Right lobe of liver (tissue), 6 donors: ENCODE measurements around the gene CHRNG. TPM values are rescaled to one million over a fixed set of nuclear protein-coding genes. Genes with fewer than 3 reads are reported as not detected.

Experiments
- ATAC-seq, 4 donors: fragments of 200-7000 bp; cut with Tn5 transposase; one replicate each; pipeline ENCODE4 v1.9.1; 2020; ENCODE audit warnings: mild to moderate bottlenecking in 4 of 4, moderate library complexity in 4 of 4
- DNase-seq, 3 donors: peaks; one replicate each; pipeline ENCODE4 v3.0.0-alpha.2; 2020
- H3K27ac ChIP-seq, 3 donors: fragments of 200-600 bp; one replicate each; pipeline ENCODE4 v1.8.0; 2022
- H3K27me3 ChIP-seq, 2 donors: fragments of 200-600 bp; one replicate each; pipeline ENCODE4 v1.8.0; 2022
- H3K36me3 ChIP-seq, 4 donors: fragments of 200-600 bp; sonication (generic) in 1 of 4; one replicate each; pipeline versions ENCODE4 v1.5.1 to v1.8.0; 2017 to 2022; ENCODE audit warnings: control low read depth in 1 of 4
- H3K4me1 ChIP-seq, 4 donors: fragments of 200-600 bp; sonication (generic) in 1 of 4; one replicate each; pipeline versions ENCODE4 v1.5.1 to v1.8.0; 2017 to 2022; ENCODE audit warnings: control low read depth in 1 of 4
- H3K4me3 ChIP-seq, 3 donors: fragments of 200-600 bp; one replicate each; pipeline ENCODE4 v1.8.0; 2022
- H3K9me3 ChIP-seq, 4 donors: fragments of 200-600 bp; sonication (generic) in 1 of 4; one replicate each; pipeline versions ENCODE4 v1.5.1 to v1.8.0; 2017 to 2022; ENCODE audit warnings: control low read depth in 1 of 4
- POLR2A ChIP-seq: fragments of 450-650 bp; IDR thresholded peaks from one replicate; pipeline ENCODE4 v1.6.1; 2017; ENCODE audit warnings: antibody characterized with exemption, mild to moderate bottlenecking
- WGBS: methylation state at CpG from one replicate; pipeline ENCODE4 v1.1.6; 2018; ENCODE audit warnings: low coverage, low lambda C conversion rate; ENCODE audit not compliant: insufficient coverage; ENCODE audit errors: missing lambda C conversion rate; 5-methylcytosine and 5-hydroxymethylcytosine counted together
- intact Hi-C, 2 donors: fragments of 100-400 bp; cut with DNase I; formaldehyde crosslinking; loops; one replicate each; pipeline versions ENCODE4 v1.11.2 to v1.14.1; 2022
- total RNA-seq, 6 experiments: library from RNA; depleted of rRNA in 2 of 6; stranded (reverse); fragments of >200 nt in 2 of 6; fragmentation: NEBNext Ultra II Directional in 3 of 6; extraction: Animal tissue kit (Norgen Biotek cat#: 25700) in 3 of 6; gene quantifications; one replicate each; pipeline versions ENCODE4 v1.1.0 to v1.2.4, GENCODE V29; 2016 to 2023
- TF ChIP-seq, protein P1 (sequence below), 4 donors: fragments of 200-600 bp in 3 of 4; fragments of 450-650 bp in 1 of 4; IDR thresholded peaks; one replicate each; pipeline versions ENCODE4 v1.5.1 to v1.8.0; 2016 to 2022; ENCODE audit warnings: antibody characterized with exemption in 4 of 4, mild to moderate bottlenecking in 2 of 4
- donor health status: DM: no; HTN: yes; CAD: no.
- donor health status: DM: no; HTN: no; CAD: no.
- donor health status: DM: no; HTN: no; CAD: no.
- donor health status: DM: no; HTN: yes; CAD: no.
- donor health status: DM: no; HTN: yes; CAD: no.

Gene CHRNG
- total RNA-seq, 6 experiments from 2014 or later = not detected

DNA sequence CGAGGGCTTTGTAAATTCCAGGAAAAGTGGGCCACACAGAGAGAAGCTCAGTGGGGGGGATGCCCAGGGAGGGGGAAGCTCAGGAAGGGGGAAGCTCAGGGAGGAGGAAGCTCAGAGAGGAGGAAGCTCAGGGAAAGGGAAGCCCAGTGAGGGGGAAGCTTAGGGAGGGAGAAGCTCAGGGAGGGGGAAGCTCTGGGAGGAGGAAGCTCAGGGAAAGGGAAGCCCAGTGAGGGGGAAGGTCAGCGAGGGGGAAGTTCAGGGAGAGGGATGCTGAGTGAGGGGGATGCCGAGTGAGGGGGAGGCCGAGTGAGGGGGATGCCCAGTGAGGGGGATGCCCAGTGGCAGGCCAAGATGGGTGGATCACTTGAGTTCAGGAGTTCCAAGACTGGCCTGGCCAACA, 821 bp upstream of the CHRNG start:
- no peak for TF ChIP-seq POLR2A
- TF ChIP-seq, protein P1, sequence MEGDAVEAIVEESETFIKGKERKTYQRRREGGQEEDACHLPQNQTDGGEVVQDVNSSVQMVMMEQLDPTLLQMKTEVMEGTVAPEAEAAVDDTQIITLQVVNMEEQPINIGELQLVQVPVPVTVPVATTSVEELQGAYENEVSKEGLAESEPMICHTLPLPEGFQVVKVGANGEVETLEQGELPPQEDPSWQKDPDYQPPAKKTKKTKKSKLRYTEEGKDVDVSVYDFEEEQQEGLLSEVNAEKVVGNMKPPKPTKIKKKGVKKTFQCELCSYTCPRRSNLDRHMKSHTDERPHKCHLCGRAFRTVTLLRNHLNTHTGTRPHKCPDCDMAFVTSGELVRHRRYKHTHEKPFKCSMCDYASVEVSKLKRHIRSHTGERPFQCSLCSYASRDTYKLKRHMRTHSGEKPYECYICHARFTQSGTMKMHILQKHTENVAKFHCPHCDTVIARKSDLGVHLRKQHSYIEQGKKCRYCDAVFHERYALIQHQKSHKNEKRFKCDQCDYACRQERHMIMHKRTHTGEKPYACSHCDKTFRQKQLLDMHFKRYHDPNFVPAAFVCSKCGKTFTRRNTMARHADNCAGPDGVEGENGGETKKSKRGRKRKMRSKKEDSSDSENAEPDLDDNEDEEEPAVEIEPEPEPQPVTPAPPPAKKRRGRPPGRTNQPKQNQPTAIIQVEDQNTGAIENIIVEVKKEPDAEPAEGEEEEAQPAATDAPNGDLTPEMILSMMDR (IDR thresholded peaks at IDR 0.05) = no peak
- no peaks in the 10 kb centered on the region for H3K4me1 ChIP-seq
- peak in 1 of 3 donors; percentile 46 for DNase-seq
- H3K27me3 ChIP-seq = no peaks in the 10 kb centered on the region
- intact Hi-C loops = no loop called here
- ATAC-seq = peak; percentile 32 to 48 (median 36)
- no peak overlapping the region for H3K27ac ChIP-seq
- no peak overlapping the region for H3K4me3 ChIP-seq
- no peaks in the 10 kb centered on the region for H3K9me3 ChIP-seq
- 15% methylated on average over 4 of the region's 4 CpGs for WGBS
- no peaks in the 10 kb centered on the region for H3K36me3 ChIP-seq

DNA sequence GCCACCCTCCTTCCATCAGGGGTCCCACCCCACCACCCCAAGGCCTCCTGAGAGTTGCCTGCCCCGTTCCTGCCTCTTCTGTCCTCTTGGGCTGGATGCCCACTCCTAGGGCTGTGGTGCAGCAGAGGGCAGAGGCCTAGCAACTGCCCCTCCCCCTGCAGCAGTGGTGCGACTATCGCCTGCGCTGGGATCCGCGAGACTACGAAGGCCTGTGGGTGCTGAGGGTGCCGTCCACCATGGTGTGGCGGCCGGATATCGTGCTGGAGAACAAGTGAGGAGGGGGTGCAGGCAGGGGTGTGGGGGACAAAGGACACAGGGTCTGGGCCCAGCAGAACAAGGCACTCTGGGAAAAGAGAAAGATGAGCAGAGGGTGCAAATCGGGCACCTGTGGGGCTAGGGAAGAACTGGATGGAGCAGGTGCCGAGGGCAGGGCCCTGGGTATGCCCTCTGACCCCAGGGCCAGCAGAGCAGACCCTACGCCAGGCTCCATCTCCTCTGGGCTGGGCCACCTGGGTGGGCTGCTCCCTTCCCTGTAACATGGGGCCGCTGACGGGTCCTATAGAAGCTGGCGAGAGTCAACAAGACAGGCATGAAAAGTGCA, 1.0 kb downstream of the CHRNG start:
- intact Hi-C loops = no loop called here
- Histone ChIP-seq H3K27ac (no peak overlapping the region), H3K27me3 (no peaks in the 10 kb centered on the region), H3K9me3 (no peaks in the 10 kb centered on the region), H3K4me1 (no peaks in the 10 kb centered on the region), H3K36me3 (no peaks in the 10 kb centered on the region), H3K4me3 (no peak overlapping the region)
- TF ChIP-seq POLR2A = no peak
- TF ChIP-seq, protein P1 (IDR thresholded peaks at IDR 0.05) = no peak
- DNase-seq = peak in 1 of 3 donors; percentile 30
- no peak for ATAC-seq
- WGBS = 79% methylated on average over 3 of the region's 17 CpGs

DNA sequence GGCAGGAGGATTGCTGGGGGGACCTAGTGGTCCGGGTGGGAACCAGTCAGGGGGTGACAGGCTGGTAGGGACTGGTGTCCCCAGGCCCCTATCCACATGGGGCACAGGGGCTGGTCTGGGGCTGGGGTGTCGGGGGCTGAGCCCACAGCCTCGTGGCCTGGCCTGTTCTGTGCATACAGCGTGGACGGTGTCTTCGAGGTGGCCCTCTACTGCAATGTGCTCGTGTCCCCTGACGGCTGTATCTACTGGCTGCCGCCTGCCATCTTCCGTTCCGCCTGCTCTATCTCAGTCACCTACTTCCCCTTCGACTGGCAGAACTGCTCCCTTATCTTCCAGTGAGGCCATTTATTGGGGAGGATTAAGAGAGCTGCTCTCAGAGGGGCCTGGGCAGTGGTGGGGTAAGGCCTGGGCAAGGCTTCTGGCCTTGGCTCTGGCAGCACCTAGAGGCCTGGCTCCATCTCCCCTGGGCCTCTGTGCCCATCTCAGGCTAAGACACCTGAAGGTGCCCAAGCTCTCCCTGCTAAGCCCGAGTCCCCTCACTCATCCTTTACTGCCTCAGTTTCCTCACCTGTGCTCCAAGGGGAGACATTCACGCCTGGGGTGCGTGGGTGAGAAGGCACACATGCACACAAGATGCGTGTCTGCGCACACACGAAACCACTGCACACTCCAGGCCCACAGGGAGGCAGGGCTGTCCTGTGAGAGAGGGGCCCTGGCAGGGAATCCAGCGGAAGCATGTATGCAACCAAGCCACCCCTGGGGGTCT, 1.9 kb downstream of the CHRNG start:
- no peaks in the 10 kb centered on the region for H3K9me3 ChIP-seq
- intact Hi-C loops = no loop called here
- no peak overlapping the region for H3K4me3 ChIP-seq
- no peaks in the 10 kb centered on the region for H3K36me3 ChIP-seq
- 86% methylated on average over 5 of the region's 19 CpGs for WGBS
- no peaks in the 10 kb centered on the region for H3K4me1 ChIP-seq
- DNase-seq = peak in 1 of 3 donors; percentile 57
- H3K27ac ChIP-seq = no peak overlapping the region
- no peaks in the 10 kb centered on the region for H3K27me3 ChIP-seq
- no peak for TF ChIP-seq POLR2A
- TF ChIP-seq, protein P1 (IDR thresholded peaks at IDR 0.05) = no peak
- peak in 1 of 4 donors; percentile 7 for ATAC-seq

DNA sequence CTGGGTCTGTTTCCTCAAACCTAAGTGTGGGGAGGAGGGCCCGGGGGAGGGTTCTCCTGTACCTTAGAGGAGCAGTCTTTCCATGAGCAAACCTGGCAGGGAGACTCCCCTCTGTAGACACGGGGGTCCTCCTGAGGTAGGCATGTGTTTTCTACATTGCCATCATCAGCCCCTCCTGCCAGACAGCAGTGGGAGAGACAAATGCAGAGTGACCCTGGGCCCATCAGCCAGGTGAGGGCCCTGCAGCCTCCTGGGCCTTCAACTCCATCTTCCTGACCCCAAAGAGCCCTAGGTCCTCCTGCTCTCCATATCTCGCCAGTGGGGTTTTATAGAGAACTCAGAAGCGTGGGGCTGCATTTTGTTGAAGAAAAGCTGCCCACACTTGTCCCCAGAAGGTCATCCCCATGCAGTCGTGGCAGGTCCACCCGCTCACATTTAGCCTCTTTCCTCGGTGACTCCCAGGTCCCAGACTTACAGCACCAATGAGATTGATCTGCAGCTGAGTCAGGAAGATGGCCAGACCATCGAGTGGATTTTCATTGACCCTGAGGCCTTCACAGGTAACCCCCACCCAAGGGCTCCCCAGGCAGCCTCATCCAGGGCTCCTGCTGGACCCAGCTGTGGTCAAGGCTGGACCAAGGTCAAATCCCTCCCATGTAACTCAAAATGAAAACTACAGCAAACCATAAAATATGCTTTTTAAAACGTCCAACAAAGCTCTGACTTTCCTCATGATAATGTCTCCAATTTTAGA, 2.6 kb downstream of the CHRNG start:
- H3K27me3 ChIP-seq = no peaks in the 10 kb centered on the region
- H3K4me3 ChIP-seq = no peak overlapping the region
- no peak for ATAC-seq
- 70% methylated on average over 3 of the region's 9 CpGs for WGBS
- H3K36me3 ChIP-seq = no peaks in the 10 kb centered on the region
- DNase-seq = peak in 1 of 3 donors; percentile 20
- intact Hi-C loops = no loop called here
- TF ChIP-seq, protein P1 (IDR thresholded peaks at IDR 0.05) = no peak
- TF ChIP-seq POLR2A = no peak
- H3K4me1 ChIP-seq = no peaks in the 10 kb centered on the region
- no peaks in the 10 kb centered on the region for H3K9me3 ChIP-seq
- no peak overlapping the region for H3K27ac ChIP-seq
